IMR-90 (cell line): Measurements from ENCODE around the gene STAT1. TPM values are rescaled to one million over a fixed set of nuclear protein-coding genes. Genes with fewer than 3 reads are reported as not detected.
A peak's percentile ranks its signal among the peaks of the same experiment; 100 is the strongest.

Experiments used
- ATAC-seq: fragments of 200-7000 bp; cut with Tn5 transposase; 2 replicates; pipeline ENCODE4 v1.9.1; 2020; ENCODE audit warnings: low read depth, mild to moderate bottlenecking, moderate library complexity
- BruUV-seq: library from RNA; stranded (reverse); fragments of 400-500 nt; replicated peaks from 2 replicates; lab custom pipeline; 2021; lab: Mats Ljungman, UMichigan
- CTCF ChIA-PET: fragments of 300-600 bp; formaldehyde crosslinking; extraction: SDS; loops from one replicate; lab custom pipeline; 2021; ENCODE audit warnings: antibody characterized with exemption; lab: Yijun Ruan, JAX
- POLR2A ChIA-PET: fragments of 300-600 bp; sonication (Branson Sonifier 250); formaldehyde crosslinking; loops from one replicate; lab custom pipeline; 2022; ENCODE audit warnings: antibody characterized with exemption; ENCODE audit not compliant: unreplicated experiment; lab: Charles Lee
- DNase-seq: peaks from one replicate; pipeline ENCODE4 v3.0.0; 2013
- H2AFZ ChIP-seq: replicated peaks from 2 replicates; pipeline ENCODE3; 2013; ENCODE audit warnings: low read length, mild to moderate bottlenecking; ENCODE audit not compliant: poor library complexity
- H2AK5ac ChIP-seq: 2 replicates; pipeline ENCODE4 v1.6.1; 2013; ENCODE audit warnings: low read depth, low read length, inconsistent platforms
- H2AK9ac ChIP-seq: replicated peaks from 2 replicates; pipeline ENCODE3; 2013; ENCODE audit warnings: mild to moderate bottlenecking, low read depth, low read length, moderate library complexity; ENCODE audit not compliant: poor library complexity
- H2BK120ac ChIP-seq: 2 replicates; pipeline ENCODE4 v1.6.1; 2013; ENCODE audit warnings: low read depth, low read length, inconsistent platforms
- H2BK15ac ChIP-seq: 3 replicates; pipeline ENCODE4 v1.6.1; 2013; ENCODE audit warnings: low read depth, low read length, inconsistent platforms
- H2BK20ac ChIP-seq: 2 replicates; pipeline ENCODE4 v1.6.1; 2013; ENCODE audit warnings: low read depth, mild to moderate bottlenecking, inconsistent platforms, low read length, moderate library complexity
- H2BK5ac ChIP-seq: 2 replicates; pipeline ENCODE4 v1.6.1; 2013; ENCODE audit warnings: mild to moderate bottlenecking, low read depth, low read length, inconsistent platforms; ENCODE audit not compliant: poor library complexity, severe bottlenecking
- H3K14ac ChIP-seq: replicated peaks from 2 replicates; pipeline ENCODE4 v1.6.1; 2013; ENCODE audit warnings: low read depth, low read length, inconsistent platforms
- H3K18ac ChIP-seq: 2 replicates; pipeline ENCODE4 v1.6.1; 2013; ENCODE audit warnings: low read depth, low read length, control low read depth
- H3K23ac ChIP-seq: 2 replicates; pipeline ENCODE4 v1.6.1; 2013; ENCODE audit warnings: low read depth, low read length, inconsistent platforms
- H3K27ac ChIP-seq: 2 replicates; pipeline ENCODE4 v1.5.1; 2013; ENCODE audit warnings: mild to moderate bottlenecking, control low read depth, low read length; ENCODE audit not compliant: insufficient read depth
- H3K27me3 ChIP-seq: 2 replicates; pipeline ENCODE4 v1.6.1; 2013; ENCODE audit warnings: low read length; ENCODE audit not compliant: control insufficient read depth, insufficient read depth
- H3K36me3 ChIP-seq: 2 replicates; pipeline ENCODE4 v1.6.1; 2013; ENCODE audit warnings: low read length, mixed read lengths; ENCODE audit not compliant: control insufficient read depth, insufficient read depth
- H3K4ac ChIP-seq: 2 replicates; pipeline ENCODE4 v1.6.1; 2013; ENCODE audit warnings: low read depth, low read length, inconsistent platforms
- H3K4me1 ChIP-seq: 2 replicates; pipeline ENCODE4 v1.6.1; 2013; ENCODE audit warnings: low read length, mixed read lengths; ENCODE audit not compliant: control insufficient read depth, insufficient read depth
- H3K4me2 ChIP-seq: 2 replicates; pipeline ENCODE4 v1.6.1; 2013; ENCODE audit warnings: low read depth, mild to moderate bottlenecking, control low read depth, low read length, moderate library complexity
- H3K4me3 ChIP-seq: 2 replicates; pipeline ENCODE4 v1.5.1; 2013; ENCODE audit warnings: low read depth, mild to moderate bottlenecking, control low read depth, low read length, moderate library complexity; ENCODE audit not compliant: insufficient read depth
- H3K56ac ChIP-seq: 2 replicates; pipeline ENCODE4 v1.6.1; 2013; ENCODE audit warnings: low read length, inconsistent platforms; ENCODE audit not compliant: insufficient read depth; ENCODE audit errors: extremely low read depth
- H3K79me1 ChIP-seq, 2 experiments: 2 replicates each; pipeline ENCODE4 v1.6.1; 2013; ENCODE audit warnings: low read length in 2 of 2, inconsistent platforms in 1 of 2, low read depth in 1 of 2
- H3K9ac ChIP-seq: 2 replicates; pipeline ENCODE4 v1.6.1; 2013; ENCODE audit warnings: low read depth, low read length, control low read depth
- H3K9me1 ChIP-seq: 2 replicates; pipeline ENCODE4 v1.6.1; 2013; ENCODE audit warnings: low read length, inconsistent platforms; ENCODE audit not compliant: insufficient read depth
- H3K9me3 ChIP-seq: 2 replicates; pipeline ENCODE4 v1.6.1; 2013; ENCODE audit warnings: low read length; ENCODE audit not compliant: control insufficient read depth, insufficient read depth
- H4K20me1 ChIP-seq: 2 replicates; pipeline ENCODE4 v1.6.1; 2013; ENCODE audit warnings: low read length, inconsistent platforms; ENCODE audit not compliant: insufficient read depth
- H4K5ac ChIP-seq: 2 replicates; pipeline ENCODE4 v1.6.1; 2013; ENCODE audit warnings: mild to moderate bottlenecking, low read depth, low read length, control low read depth
- H4K8ac ChIP-seq, 2 experiments: 2 replicates each; pipeline ENCODE4 v1.6.1; 2013; ENCODE audit warnings: low read depth in 2 of 2, low read length in 2 of 2, control low read depth in 1 of 2, inconsistent platforms in 1 of 2
- H4K91ac ChIP-seq: 2 replicates; pipeline ENCODE4 v1.6.1; 2013; ENCODE audit warnings: low read depth, low read length, inconsistent platforms; ENCODE audit not compliant: insufficient read depth
- BHLHE40 ChIP-seq: fragments of 150-350 bp; IDR thresholded peaks from 2 replicates; pipeline ENCODE4 v1.6.1; 2016; ENCODE audit warnings: mild to moderate bottlenecking, low read depth, low read length
- MAFK ChIP-seq: IDR thresholded peaks from 2 replicates; pipeline ENCODE4 v1.6.1; 2012; ENCODE audit warnings: low read depth, low read length, improper control_type of control experiment
- NFE2L2 ChIP-seq: fragments of 150-350 bp; IDR thresholded peaks from 2 replicates; pipeline ENCODE4 v1.6.1; 2016; ENCODE audit warnings: low read depth, mild to moderate bottlenecking, low read length
- WGBS, 2 experiments: methylation state at CpG; one replicate each; pipeline versions ENCODE4 v1.1.5 to v1.1.7; 2013; ENCODE audit warnings: missing lambda C conversion rate in 2 of 2; ENCODE audit not compliant: insufficient read length in 1 of 2; ENCODE audit errors: extremely low coverage in 2 of 2; 5-methylcytosine and 5-hydroxymethylcytosine counted together
- dilution Hi-C: fragments of 300-500 bp; cut with HindIII; formaldehyde crosslinking; loops from one replicate; pipeline ENCODE4 v1.14.3; 2018; ENCODE audit warnings: low sequenced_read_pairs; ENCODE audit not compliant: unreplicated experiment
- in situ Hi-C: fragments of 300-500 bp; cut with MboI; formaldehyde crosslinking; loops from 3 replicates; pipeline ENCODE4 v1.14.3; 2019; ENCODE audit warnings: low sequenced_read_pairs, inconsistent platforms, mixed read lengths
- intact Hi-C: fragments of 100-400 bp; cut with micrococcal nuclease; formaldehyde crosslinking; loops from 2 replicates; pipeline ENCODE4 v1.10.0; 2022
- polyA plus RNA-seq, 3 experiments: library from polyadenylated mRNA; depleted of rRNA; stranded (reverse); fragments of >200 nt; gene quantifications; 2 replicates each; pipeline ENCODE4 v1.2.3, GENCODE V29; 2012; ENCODE audit warnings: low replicate concordance in 1 of 3
- total RNA-seq: library from RNA; depleted of rRNA; stranded (reverse); fragments of >200 nt; gene quantifications from 2 replicates; pipeline ENCODE4 v1.2.3, GENCODE V29; 2012

STAT1 gene
- total and polyA plus RNA-seq, 2 of the 4 experiments (the other 2 are of a cell fraction) = 43.2 to 67.9 TPM

GRCh38 chr2:191038241-191038725, 24.3 kb upstream of the STAT1 start:
- H3K9me3 ChIP-seq = no peaks in the 10 kb centered on the region
- no peaks in the 10 kb centered on the region for H3K36me3 ChIP-seq
- H3K56ac ChIP-seq = peak overlapping the region; percentile 52; the same call in 1 of the 2 replicates
- no peak overlapping the region for H3K4me3 ChIP-seq
- H3K27me3 ChIP-seq = no peaks in the 10 kb centered on the region
- in situ Hi-C loops (no loop called here), intact Hi-C loops (no loop called here), dilution Hi-C loops (no loop called here)
- peak overlapping the region; percentile 78 for H2BK120ac ChIP-seq
- no CpG with 5 or more reads among the region's 2 CpGs for WGBS, 2 experiments
- no peak overlapping the region for H3K9ac ChIP-seq
- H4K5ac ChIP-seq = peak overlapping the region; percentile 79
- H2BK20ac ChIP-seq = peak overlapping the region; percentile 82
- H3K4ac ChIP-seq = peak overlapping the region; percentile 88
- ChIA-PET CTCF (interaction anchor here (1.3 to 1.4 kb wide), 2 partner anchors 8 to 13 kb away, joined by 3 read pairs; no protein-coding TSS in a partner anchor), POLR2A (interaction anchor here (1.0 kb wide), 1 partner anchor 12 kb away, joined by 6 read pairs; no protein-coding TSS in a partner anchor)
- H2AFZ ChIP-seq = peak overlapping the region; percentile 75
- peak overlapping the region; percentile 61 for H3K23ac ChIP-seq
- H3K4me1 ChIP-seq = peaks cover 13% of the 10 kb centered on the region
- peak overlapping the region; percentile 83 for H2BK5ac ChIP-seq
- no peak for TF ChIP-seq BHLHE40
- TF ChIP-seq MAFK = peak; percentile 100
- TF ChIP-seq NFE2L2 = peak; percentile 61; the same call in 1 of the 2 replicates
- peak overlapping the region; percentile 82 for H2AK9ac ChIP-seq
- no peaks in the 10 kb centered on the region for H4K20me1 ChIP-seq
- peak overlapping the region; percentile 64 for H3K27ac ChIP-seq
- peak overlapping the region; percentile 62 to 83 for H4K8ac ChIP-seq
- no TSS peak for BruUV-seq
- peak overlapping the region; percentile 65 for H4K91ac ChIP-seq
- peak overlapping the region; percentile 80 for H2AK5ac ChIP-seq
- H3K4me2 ChIP-seq = no peak overlapping the region; the same call in 1 of the 2 replicates
- H2BK15ac ChIP-seq = peak overlapping the region; percentile 86
- peaks cover 13% of the 10 kb centered on the region for H3K9me1 ChIP-seq
- DNase-seq (peak; percentile 80), ATAC-seq (peak; percentile 80)
- peak overlapping the region; percentile 88 for H3K14ac ChIP-seq
- peak overlapping the region; percentile 93 for H3K18ac ChIP-seq
- H3K79me1 ChIP-seq = no peaks in the 10 kb centered on the region
